SKM-1 treated with dmso at 0.1 percent for 144 hours (cell line): ENCODE measurements around the gene GALNT6.

Experiments used
- DNase-seq: peaks from one replicate; lab custom pipeline; 2025; ENCODE audit not compliant: unreplicated experiment; lab: John Stamatoyannopoulos, UW

The GALNT6 gene

GRCh38 chr12:51406290-51406689 is 15.1 kb upstream of the GALNT6 start:
- no peak for DNase-seq

- no peak for DNase-seq
These were observed 14.6 kb upstream of the GALNT6 start for GRCh38 chr12:51405801-51406207.

- no peak for DNase-seq
These were observed 13.4 kb upstream of the GALNT6 start for GRCh38 chr12:51404627-51405026.

- peak; percentile 68 for DNase-seq
These were observed 12.5 kb upstream of the GALNT6 start for GRCh38 chr12:51403681-51404136.

- DNase-seq, result no peak
These were observed 12.0 kb upstream of the GALNT6 start for GRCh38 chr12:51403159-51403558.

- DNase-seq, result no peak
These were observed 10.7 kb upstream of the GALNT6 start for GRCh38 chr12:51401900-51402299.

GRCh38 chr12:51401486-51401885 is 10.3 kb upstream of the GALNT6 start:
- DNase-seq, result no peak

GRCh38 chr12:51401020-51401419 is 9.8 kb upstream of the GALNT6 start:
- DNase-seq, result no peak

GRCh38 chr12:51399891-51400290 is 8.7 kb upstream of the GALNT6 start:
- DNase-seq, result no peak

- no peak for DNase-seq
These were observed 6.5 kb upstream of the GALNT6 start for GRCh38 chr12:51397670-51398069.

GRCh38 chr12:51395283-51396230 is 4.4 kb upstream of the GALNT6 start:
- no peak for DNase-seq

- DNase-seq, result no peak
These were observed 2.7 kb upstream of the GALNT6 start for GRCh38 chr12:51393676-51394545.

GRCh38 chr12:51392556-51393237 is 1.5 kb upstream of the GALNT6 start:
- no peak for DNase-seq

- DNase-seq, result peak; percentile 62
These were observed 319 bp downstream of the GALNT6 start for GRCh38 chr12:51390891-51391282.

- DNase-seq, result no peak
These were observed 749 bp downstream of the GALNT6 start for GRCh38 chr12:51390457-51390856.

GRCh38 chr12:51389302-51389999 is 1.8 kb downstream of the GALNT6 start:
- no peak for DNase-seq

- no peak for DNase-seq
These were observed 2.4 kb downstream of the GALNT6 start for GRCh38 chr12:51388846-51389245.

GRCh38 chr12:51388069-51388799 is 3.0 kb downstream of the GALNT6 start:
- peak; percentile 33 for DNase-seq

- no peak for DNase-seq
These were observed 4.9 kb downstream of the GALNT6 start for GRCh38 chr12:51386351-51386750.
